ENCODE measurements around the gene MSMO1. TPM values are rescaled to one million over a fixed set of nuclear protein-coding genes. Genes with fewer than 3 reads are reported as not detected.

MSMO1 gene
- total RNA-seq, 1 experiment from 2014 or later = 53.9 TPM

DNA sequence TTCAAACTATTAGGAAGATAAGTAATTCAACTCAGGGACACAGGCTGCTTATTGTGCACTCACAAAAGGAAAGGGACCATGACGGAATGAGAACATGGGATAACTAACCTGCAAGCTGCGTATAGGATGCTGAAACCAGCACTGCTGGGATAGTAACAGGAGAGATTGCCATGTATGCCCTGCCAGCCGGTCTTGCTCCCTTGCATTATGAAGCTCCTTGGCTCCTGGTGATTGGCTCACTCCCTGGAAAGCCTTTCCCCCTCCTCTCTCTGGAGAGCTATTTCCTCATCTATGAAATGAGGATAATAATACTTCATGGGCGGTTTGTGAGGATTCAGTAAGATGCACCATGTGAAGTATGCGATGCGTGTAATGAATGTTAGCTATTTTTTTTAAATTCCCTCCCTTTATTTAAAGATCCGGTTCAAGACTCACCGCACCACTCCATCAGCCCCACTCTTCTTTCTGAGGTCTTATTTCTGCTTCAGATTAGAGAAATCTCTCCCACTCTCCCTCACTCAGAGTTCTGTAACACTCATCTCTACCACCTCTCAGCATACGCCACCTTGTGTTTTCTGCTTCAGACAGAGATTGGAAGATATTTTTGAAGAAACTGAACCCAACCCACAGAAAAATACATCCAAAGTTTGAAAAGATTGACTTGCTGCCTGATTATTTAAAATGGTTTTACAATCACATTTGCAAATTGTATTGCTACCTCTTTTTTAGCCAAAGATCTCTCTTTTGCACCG, 18.4 kb downstream of the MSMO1 start:
- DNase-seq (ENCODE audit: low read depth, low spot score) (no peak), ATAC-seq (no peak)
- Histone ChIP-seq H3K27ac (ENCODE audit: low read length) (no peak overlapping the region), H3K36me3 (ENCODE audit: control insufficient read depth, insufficient read depth, low read length) (peaks cover 8% of the 10 kb centered on the region), H3K27me3 (ENCODE audit: control insufficient read depth, insufficient read depth, low read length) (no peaks in the 10 kb centered on the region), H3K4me1 (ENCODE audit: control insufficient read depth, insufficient read depth, low read length) (no peaks in the 10 kb centered on the region), H3K4me3 (ENCODE audit: low read depth in 2 of 2, low read length in 2 of 2) (no peak overlapping the region), H3K9me3 (ENCODE audit: control insufficient read depth, insufficient read depth, low read depth, low read length) (no peaks in the 10 kb centered on the region)
- ChIA-PET POLR2A (no interaction called here), CTCF (interaction anchor here (0.8 kb wide), 1 partner anchor 215 kb away, joined by 4 read pairs; no protein-coding TSS in a partner anchor)
- TF ChIP-seq TCF7L2 (IDR thresholded peaks at IDR 0.05; ENCODE audit: low read depth, low read length) (no peak), CTCF (IDR thresholded peaks at IDR 0.05) (peak; percentile 22; the same call in 1 of the 2 replicates)
- in situ Hi-C loops (cut with HindIII; ENCODE audit: low pct_unique_long_range_greater_than_20kb, low sequenced_read_pairs) = no loop called here
- no TSS peak for BruUV-seq (replicated peaks)
- intact Hi-C loops (cut with micrococcal nuclease; ENCODE audit: unreplicated experiment) = no loop called here

DNA sequence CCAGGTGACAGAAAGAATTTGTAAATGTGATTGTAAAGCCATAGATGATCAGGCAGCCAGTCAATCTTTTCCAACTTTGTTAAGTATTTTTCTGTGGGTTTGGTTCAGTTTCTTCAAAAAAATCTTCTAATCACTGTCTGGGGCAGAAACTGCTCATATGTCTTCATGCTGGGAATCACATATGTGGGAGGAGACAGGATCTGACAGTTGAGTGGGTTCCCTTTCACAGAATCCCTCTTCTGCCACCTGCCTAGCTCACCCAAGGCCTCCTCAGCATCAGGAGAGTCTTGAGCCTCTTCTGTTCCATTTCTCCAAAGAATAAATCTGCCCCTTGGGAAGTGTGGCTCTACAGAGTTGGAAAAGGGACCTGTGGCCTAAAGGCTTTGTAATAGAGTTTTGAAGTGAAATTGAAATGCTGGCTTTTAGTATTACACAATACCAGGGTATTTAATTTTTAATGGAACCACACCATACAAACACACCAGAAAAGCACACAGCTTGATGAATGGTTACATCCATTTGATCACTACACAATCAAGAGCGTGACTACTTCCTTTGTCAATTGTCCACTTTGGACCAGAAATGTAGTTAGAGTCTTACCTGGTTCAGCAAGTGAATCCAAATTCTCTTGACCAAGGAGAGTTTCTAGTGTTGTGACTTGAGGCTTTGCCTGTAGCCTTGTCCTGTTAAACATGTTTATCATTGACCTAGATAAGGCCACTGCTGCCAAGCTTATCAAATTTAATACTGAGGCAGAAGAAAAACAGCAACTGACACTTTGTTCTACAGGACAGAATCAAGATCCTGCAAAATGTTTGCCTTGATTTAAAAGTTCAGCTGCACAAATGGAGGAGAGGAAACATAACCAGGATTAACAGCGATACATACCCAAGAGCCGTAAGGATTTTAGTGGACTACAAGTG, 20.4 kb downstream of the MSMO1 start:
- no peaks in the 10 kb centered on the region for H3K27me3 ChIP-seq (ENCODE audit: control insufficient read depth, insufficient read depth, low read length)
- POLR2A ChIA-PET = no interaction called here
- no peaks in the 10 kb centered on the region for H3K9me3 ChIP-seq (ENCODE audit: control insufficient read depth, insufficient read depth, low read depth, low read length)
- H3K27ac ChIP-seq (ENCODE audit: low read length) = no peak overlapping the region
- H3K36me3 ChIP-seq (ENCODE audit: control insufficient read depth, insufficient read depth, low read length) = no peaks in the 10 kb centered on the region
- ATAC-seq (no peak), DNase-seq (ENCODE audit: low read depth, low spot score) (no peak)
- in situ Hi-C loops (cut with HindIII; ENCODE audit: low pct_unique_long_range_greater_than_20kb, low sequenced_read_pairs) = no loop called here
- H3K4me1 ChIP-seq (ENCODE audit: control insufficient read depth, insufficient read depth, low read length) = no peaks in the 10 kb centered on the region
- intact Hi-C loops (cut with micrococcal nuclease; ENCODE audit: unreplicated experiment) = no loop called here
- no peak overlapping the region for H3K4me3 ChIP-seq (ENCODE audit: low read depth in 2 of 2, low read length in 2 of 2)
- no TSS peak for BruUV-seq (replicated peaks)
- CTCF ChIA-PET = interaction anchor here (0.6 kb wide), 1 partner anchor 217 kb away, joined by 3 read pairs; no protein-coding TSS in a partner anchor
- TF ChIP-seq POLR2AphosphoS5 (IDR thresholded peaks at IDR 0.05; ENCODE audit: low read depth, low read length) = no peak
- TF ChIP-seq CTCF (IDR thresholded peaks at IDR 0.05) = no peak
- no peak for TF ChIP-seq REST (IDR thresholded peaks at IDR 0.05; ENCODE audit: insufficient read depth in 1 of 2, low read depth in 2 of 2, low read length in 1 of 2)
- TF ChIP-seq SIN3A (IDR thresholded peaks at IDR 0.05; ENCODE audit: borderline replicate concordance, insufficient read depth, low read depth, low read length) = no peak
- TF ChIP-seq TCF7L2 (IDR thresholded peaks at IDR 0.05; ENCODE audit: low read depth, low read length) = no peak
